Activated CD8-positive, alpha-beta memory T cell treated with anti-CD3 and anti-CD28 coated beads, Interleukin-2, amount 50 U/mL, for 48 hours (primary cell): ENCODE measurements around the gene GRID1.

Source experiments
- DNase-seq: peaks from one replicate; pipeline ENCODE4 v3.0.0-alpha.2; 2020

Gene GRID1

GRCh38 chr10:86288695-86289576 lies 77.7 kb downstream of the GRID1 start:
- DNase-seq, result peak; percentile 23

- peak; percentile 28 for DNase-seq
These were observed 78.5 kb downstream of the GRID1 start for GRCh38 chr10:86287966-86288579.

DNA sequence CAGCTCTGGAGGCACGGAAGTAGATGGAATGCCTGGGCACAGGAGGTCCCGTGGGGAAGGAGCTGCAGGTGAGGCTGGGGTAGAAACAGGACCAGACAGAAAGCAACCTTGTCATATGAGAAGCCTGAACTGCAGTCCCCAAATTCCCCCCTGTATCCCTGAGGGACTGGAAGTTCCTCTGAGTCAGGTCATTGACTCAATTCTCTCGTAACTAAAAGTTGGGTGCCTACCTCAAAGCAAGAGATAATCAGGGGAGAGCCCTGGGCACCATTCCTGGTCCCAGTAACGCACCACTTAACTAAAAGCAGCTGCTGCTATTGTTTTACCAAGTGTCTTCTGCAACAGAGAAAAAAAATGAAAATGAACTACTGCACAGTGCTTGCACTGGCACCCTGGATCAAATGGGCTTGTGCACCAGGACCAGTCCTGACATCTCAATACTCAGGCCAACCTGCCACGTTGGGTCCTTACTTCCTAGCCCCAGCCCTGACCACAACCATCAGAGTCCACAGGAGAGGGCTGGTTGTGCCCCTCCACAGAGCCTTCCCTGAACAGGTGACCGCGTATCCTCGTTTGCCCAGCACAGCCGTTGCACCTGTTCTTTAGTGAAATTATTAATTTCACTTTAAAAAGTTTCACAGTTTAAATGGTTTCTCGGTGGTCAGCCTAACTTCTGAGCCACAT lies 79.3 kb downstream of the GRID1 start:
- DNase-seq, result no peak

DNA sequence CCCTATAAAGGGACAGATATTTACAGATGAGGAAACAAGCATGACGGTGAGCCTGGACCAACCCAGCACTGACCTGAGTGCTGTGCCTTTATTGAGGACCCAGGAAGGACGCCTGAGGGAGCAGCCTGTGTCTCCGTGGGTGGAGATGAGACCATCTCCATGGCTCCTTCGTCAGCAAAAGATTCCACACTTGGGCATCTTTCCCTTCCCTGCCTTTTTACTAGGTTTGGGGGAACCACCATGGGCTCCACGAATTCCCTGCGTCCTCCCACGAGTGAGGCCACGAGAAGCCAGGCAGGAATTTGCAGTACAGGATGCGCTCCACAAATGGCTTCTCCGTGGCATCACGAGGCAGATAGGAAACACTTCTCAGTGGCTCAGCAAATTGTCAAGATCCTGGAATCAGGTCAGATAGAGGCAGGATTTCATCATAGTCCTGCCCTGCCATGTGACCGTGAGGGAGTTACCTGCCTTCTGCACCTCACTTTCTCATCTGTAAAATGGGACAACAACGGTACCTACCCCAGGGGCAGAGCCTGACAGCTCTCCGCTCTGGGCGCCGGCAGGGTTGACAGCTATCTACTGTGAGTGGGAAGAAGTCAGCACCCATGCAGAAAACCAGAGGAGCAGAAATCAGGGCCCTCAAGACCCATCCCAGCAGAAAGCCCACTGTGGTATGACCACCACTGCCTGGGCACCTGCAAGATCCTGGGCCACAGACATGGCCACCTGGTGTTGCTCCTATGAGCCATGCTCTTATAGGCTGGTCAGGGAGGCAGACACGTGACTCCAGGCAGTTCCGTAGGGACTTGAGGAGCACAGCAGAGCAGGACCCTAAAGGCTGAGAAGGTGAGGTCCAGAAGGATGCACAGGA lies 80.1 kb downstream of the GRID1 start:
- peak; percentile 25 for DNase-seq

DNA sequence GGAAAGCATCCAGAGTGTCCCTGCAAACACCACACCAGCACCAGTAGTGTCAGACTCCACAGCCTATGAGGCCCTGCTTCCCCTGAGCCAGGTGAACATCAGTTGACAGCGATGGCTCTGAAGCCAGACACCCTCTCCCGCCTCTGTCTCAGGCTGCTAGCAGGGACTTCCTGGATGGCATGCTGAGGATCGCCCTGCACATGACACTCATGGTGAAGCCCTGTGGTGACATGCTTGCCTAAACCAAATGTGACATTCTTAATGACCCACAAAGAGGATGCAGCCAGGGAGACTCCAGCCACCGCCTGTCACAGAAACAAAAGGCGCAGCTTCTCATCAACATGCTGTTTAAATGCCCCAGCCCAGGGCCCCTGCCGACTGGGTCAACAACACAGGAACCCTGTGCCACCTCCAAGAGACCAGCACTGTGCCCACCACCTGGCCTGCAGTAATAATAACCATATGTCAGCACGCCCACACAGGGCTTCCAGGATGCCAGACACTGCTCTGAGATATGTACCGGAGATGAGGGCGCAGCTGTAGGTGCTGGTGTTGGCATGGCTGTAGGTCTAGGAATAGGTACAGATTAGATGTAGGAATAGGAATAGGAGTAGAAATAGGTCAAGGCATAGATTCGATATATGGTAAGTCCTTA lies 81.3 kb downstream of the GRID1 start:
- DNase-seq, result peak; percentile 42

DNA sequence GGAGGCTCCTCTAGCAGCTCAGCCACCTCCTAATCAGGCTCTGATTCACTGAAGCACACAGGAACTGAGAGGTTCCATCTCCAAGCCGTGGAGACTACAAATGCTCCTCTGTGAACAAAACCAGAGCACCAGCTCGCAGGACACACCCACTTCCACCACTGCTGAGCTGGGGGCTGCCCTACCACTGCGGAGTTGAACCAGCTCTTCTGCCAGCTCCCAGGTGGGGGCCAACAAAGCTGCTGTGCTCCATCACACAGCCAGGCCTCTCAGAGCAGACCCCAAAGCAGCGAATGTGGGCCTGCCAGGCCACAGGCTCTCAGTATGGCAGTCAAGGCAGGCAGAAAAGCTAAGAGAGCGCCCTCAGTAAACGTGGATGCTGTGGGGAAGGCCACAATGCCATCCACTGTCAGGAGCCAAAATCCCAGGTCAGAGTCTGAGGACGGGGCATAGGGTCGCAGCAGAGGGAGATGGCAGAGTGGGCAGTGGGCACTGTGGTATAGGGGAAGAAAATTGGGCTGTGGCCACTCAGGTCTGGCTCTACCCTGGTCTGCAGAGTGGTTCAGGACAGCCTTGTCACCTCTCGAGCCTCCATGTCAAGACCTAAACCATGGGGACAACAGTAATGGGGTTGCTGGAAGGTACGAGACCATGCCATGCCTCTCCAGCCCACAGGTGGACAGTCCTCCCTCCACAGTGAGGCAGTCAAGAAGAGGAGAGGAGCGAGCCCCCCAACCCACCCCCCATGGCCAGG lies 82.1 kb downstream of the GRID1 start:
- no peak for DNase-seq

DNA sequence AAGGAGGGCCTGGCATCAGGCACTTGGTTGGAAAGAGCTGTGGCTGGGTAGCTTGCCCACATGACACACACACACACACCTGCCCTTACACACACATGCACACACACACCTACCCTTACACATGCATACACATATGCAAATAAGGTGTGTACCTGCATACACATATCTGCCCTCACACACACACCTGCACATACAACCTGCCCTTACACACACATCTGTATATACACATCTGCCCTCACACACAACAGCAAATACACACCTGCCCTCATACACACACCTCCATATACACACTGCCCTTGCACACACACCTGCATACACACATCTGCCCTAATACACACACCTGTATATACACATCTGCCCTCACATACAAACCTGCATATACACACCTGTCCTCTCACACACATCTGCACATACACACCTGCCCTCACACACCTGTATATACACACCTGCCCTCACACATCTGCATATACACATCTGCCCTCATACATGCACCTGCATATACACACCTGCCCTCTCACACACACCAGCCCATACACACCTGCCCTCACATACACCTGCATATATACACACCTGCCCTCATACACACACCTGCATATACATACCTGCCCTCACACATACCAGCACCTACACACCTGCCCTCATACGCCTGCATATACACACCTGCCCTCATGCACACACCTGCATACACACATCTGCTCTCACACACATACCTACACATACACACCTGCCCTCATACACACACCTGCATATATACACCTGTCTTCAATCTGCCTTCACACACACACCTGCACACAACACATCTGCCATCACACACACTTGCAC lies 82.9 kb downstream of the GRID1 start:
- no peak for DNase-seq

- no peak for DNase-seq
These were observed 83.7 kb downstream of the GRID1 start for GRCh38 chr10:86282664-86283465.

- DNase-seq, result no peak
These were observed 85.2 kb downstream of the GRID1 start for GRCh38 chr10:86281396-86281795.

DNA sequence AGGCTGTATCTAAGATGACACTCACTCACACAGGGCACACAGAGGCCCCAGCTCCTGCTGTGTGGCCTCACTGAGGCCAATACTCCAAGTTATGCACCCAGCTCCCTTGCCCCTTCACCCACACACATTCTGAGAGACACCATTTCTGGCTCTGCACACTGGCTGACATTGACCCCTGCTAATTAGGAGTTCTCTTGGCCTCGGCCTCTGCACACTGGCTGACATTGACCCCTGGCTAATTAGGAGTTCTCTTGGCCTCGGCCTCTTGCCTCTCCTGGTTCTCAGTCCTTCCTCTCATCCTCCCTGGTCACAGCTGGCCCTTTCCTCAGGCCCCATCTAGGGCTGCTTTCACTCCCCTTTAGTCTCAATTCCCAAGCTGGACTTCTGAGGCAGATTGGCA lies 97.3 kb downstream of the GRID1 start:
- peak; percentile 29 for DNase-seq

DNA sequence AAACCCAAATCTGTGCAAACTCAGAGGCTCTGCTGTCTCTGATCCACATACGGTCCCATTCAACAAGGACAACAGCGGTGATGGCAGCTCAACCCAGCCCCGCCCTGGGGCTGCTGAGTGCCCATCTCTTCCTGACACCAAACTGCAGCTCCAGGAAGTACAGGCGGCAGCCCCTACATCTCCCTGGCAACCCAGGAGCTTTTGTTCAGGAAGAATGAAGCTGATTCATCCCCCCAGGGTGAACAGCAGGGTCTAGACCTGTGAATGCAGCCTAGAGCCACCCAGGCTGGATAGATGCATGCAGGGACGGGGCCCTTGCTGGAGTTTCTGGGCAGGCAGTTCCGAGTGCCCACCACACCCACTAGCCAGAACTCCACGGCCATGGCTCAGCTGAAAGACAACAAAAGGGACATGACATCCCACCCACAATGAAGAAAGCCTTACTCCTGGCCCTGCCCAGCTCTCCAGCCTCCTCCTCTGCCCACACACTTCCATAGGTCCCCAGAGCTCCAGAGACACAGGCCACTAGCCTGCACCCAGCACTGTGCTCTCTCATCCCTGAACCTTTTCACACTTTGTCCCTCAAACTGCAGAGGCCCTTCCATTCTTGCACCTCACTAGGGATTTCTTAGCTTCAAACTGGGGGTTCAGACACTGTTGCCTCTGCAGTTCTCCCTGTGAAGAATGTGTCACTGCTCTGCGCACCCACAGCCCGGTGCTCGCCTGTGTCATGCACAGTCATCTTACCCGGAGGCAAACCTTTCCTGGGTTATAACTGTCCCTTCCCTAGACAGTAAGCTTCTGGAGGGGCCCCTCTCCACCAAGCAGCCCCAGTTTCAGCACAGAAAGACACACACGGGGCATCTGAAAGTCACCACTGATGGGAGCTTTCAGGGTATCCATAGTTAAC lies 99.1 kb downstream of the GRID1 start:
- DNase-seq, result peak; percentile 20

GRCh38 chr10:86266446-86267242 lies 100.0 kb downstream of the GRID1 start:
- no peak for DNase-seq

DNA sequence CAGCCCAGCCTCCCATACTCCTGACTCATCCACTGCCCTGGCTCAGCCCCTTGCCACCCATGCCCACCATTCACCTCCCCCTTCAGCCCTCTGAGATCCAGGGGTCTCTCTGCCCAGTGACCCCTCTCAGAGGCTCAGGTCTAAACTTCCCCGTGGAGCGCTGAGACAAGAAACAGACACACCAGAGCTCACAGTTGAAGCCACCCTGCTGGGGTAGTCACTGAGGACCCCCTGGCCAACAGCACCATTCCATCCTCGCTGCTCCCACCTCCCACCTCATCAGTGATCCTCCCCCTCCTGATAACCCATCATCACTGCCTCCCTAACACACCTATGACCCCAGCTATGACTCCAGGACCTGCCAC lies 100.7 kb downstream of the GRID1 start:
- DNase-seq, result no peak

DNA sequence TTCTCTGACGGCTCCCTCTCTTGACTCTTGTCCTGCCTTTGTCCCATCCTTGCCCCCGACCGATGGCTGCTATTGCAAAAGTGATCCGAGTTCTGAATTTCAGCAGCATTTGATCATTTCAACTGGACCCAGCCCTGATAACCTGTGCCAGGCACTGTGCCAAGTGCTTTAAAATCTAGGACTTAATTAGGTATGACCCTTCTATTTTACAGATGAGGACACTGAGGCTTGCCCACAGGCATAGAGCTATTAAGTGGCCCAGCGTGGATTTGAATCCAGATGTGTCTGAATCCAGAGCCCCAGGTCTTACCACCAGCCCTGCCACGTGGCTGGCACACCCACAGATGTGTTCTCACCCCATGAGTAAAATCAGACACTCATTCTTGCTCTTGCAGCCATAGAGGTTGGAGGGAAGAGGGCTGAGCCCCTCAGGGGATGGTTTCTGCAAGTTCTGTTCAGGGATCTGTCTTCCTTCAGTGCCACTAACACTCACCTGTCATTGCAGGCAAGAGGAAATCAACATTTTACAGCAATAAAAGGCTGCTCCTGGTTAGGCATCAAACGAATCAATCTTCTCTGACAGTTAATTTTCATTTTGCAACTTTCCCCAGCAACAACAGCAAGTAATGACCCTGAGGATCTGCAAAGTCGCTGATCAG lies 101.2 kb downstream of the GRID1 start:
- peak; percentile 34 for DNase-seq

GRCh38 chr10:86264481-86265231 lies 101.9 kb downstream of the GRID1 start:
- peak; percentile 33 for DNase-seq

DNA sequence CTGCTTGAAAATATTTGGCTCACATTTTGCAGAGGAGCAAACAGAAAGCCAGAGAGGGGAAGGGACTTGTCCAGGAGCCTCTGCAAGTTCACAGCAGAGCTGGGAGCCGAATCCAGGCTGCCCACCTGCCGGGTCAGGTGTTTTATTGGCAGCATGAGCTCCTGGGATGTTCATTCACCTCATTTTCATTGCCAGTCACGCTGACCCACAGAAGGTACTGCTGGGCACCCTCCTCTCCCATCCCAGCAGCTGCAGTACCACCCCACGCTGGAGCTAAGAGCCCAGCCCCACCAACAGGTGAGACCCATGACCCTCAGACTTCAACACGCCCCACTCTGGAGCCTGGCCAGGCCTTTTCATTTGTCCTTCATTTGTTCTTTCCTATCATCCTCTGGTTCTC lies 102.7 kb downstream of the GRID1 start:
- DNase-seq, result peak; percentile 26
